ENCODE data around the gene KLHL14. TPM values are rescaled to one million over a fixed set of nuclear protein-coding genes. Genes with fewer than 3 reads are reported as not detected.

KLHL14 gene
- total and polyA plus RNA-seq, 2 donors (not counting 3 experiments of a cell fraction or from before 2014, with no cell fraction given), result not detected

GRCh38 chr18:32773382-32773712, 524 bp upstream of the KLHL14 start:
- CTCF ChIA-PET, result interaction anchor here (2.5 kb wide), 1 partner anchor 58 kb away, joined by 9 read pairs; no protein-coding TSS in a partner anchor

DNA sequence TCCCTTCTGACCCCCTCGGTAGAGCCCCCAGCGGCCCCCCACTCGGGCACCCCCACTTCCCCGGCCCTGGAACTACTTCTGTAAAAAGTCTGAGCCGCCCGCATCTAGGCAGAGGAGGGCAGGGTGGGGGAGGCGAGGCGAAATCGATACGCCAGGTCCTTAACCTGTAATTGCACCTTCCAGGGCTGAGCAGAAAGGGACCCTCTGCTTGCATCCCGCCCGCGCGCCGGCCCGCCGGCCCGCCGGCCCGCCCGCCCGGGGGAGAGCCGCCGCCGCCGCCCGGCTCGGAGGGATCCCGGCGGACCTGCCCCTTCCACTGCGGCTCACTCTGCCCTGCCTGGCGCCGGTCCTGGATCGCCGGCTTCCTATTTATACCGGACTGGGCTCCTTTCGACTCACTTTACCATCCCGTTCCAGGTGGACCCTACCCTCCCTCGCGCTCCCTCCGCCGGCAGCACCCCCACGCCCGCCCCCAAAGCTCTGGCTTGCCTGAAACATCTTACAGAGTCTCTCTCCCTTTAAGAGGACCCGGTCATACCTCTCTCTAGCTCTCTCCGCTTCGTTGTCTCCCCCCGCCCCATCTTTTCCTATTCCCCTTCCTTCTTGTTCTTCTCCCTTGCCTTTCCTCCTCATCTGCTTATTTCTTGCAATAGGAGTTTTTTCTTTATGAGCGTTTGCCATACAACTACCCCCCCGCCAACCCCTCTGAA, 797 bp downstream of the KLHL14 start:
- BruUV-seq (replicated peaks), result no TSS peak
- TF ChIP-seq MAX (IDR thresholded peaks at IDR 0.05; ENCODE audit: insufficient read depth, insufficient read length) (no peak), JUN (IDR thresholded peaks at IDR 0.05; ENCODE audit: borderline replicate concordance, insufficient read depth, insufficient read length, low read depth) (no peak), CTCF (IDR thresholded peaks at IDR 0.05; ENCODE audit: extremely low read depth in 1 of 2, insufficient read depth in 1 of 2, low read depth in 1 of 2, low read length in 2 of 2) (no peak), POLR2A (IDR thresholded peaks at IDR 0.05; ENCODE audit: low read depth, low read length) (no peak), POLR2AphosphoS5 (IDR thresholded peaks at IDR 0.05; ENCODE audit: insufficient read depth, low read depth, low read length) (no peak), FOS (IDR thresholded peaks at IDR 0.05; ENCODE audit: borderline replicate concordance, insufficient read depth, low read length) (no peak), MYC (IDR thresholded peaks at IDR 0.05; ENCODE audit: low read depth, low read length) (no peak), EZH2 (IDR thresholded peaks at IDR 0.05; ENCODE audit: borderline replicate concordance, low read depth, low read length, severe bottlenecking) (no peak)
- ChIA-PET CTCF (interaction anchor here (1.1 to 2.5 kb wide), 2 partner anchors 57 to 430 kb away, joined by 3 to 9 read pairs; no protein-coding TSS in a partner anchor), POLR2A (no interaction called here)
- Histone ChIP-seq H3K36me3 (ENCODE audit: control insufficient read depth in 2 of 2, extremely low read depth in 1 of 2, insufficient read depth in 2 of 2, low read length in 2 of 2) (no peaks in the 10 kb centered on the region), H4K20me1 (replicated peaks; ENCODE audit: control insufficient read depth, extremely low read depth, insufficient read depth, low read length) (no peaks in the 10 kb centered on the region), H3K27ac (ENCODE audit: insufficient read depth, low read depth, low read length) (no peak overlapping the region), H2AFZ (ENCODE audit: low read depth, low read length) (peak overlapping the region; percentile 54), H3K4me1 (ENCODE audit: control insufficient read depth, extremely low read depth, insufficient read depth, low read length) (peaks cover 13% of the 10 kb centered on the region), H3K4me2 (ENCODE audit: insufficient read depth, low read length) (no peak overlapping the region), H3K4me3 (replicated peaks in 1 of 3; ENCODE audit: insufficient read depth in 1 of 3, low read depth in 1 of 3, low read length in 3 of 3) (peak overlapping the region in 1 of 3 experiments; percentile 20), H3K9ac (replicated peaks; ENCODE audit: extremely low read depth, insufficient read depth, low read length) (no peak overlapping the region), H3K9me1 (replicated peaks; ENCODE audit: control insufficient read depth, extremely low read depth, insufficient read depth, low read length) (no peaks in the 10 kb centered on the region), H3K79me2 (ENCODE audit: control insufficient read depth, insufficient read depth, low read length) (no peaks in the 10 kb centered on the region), H3K9me3 (replicated peaks; ENCODE audit: control insufficient read depth, insufficient read depth, low read length) (no peaks in the 10 kb centered on the region), H3K27me3 (ENCODE audit: control insufficient read depth in 2 of 2, insufficient read depth in 2 of 2, low read length in 2 of 2) (peaks cover 40 to 51% of the 10 kb centered on the region in 2 experiments)
- intact Hi-C loops (cut with micrococcal nuclease), result loop anchor here (2.0 to 5.0 kb wide), 2 partner anchors 150 to 413 kb away; no protein-coding TSS in a partner anchor
- dilution Hi-C loops (cut with MboI; ENCODE audit: extremely low pct_ligation_motif_present, low sequenced_read_pairs), result no loop called here
- FAIRE-seq (no peak), DNase-seq (ENCODE audit: low read depth, low spot score) (no peak)

More at GRCh38 chr18:32773382-32773712, 524 bp upstream of the KLHL14 start:
- no TSS peak for BruUV-seq (replicated peaks)
- dilution Hi-C loops (cut with MboI; ENCODE audit: extremely low pct_ligation_motif_present, low sequenced_read_pairs) (no loop called here), intact Hi-C loops (cut with micrococcal nuclease) (loop anchor here (2.0 to 5.0 kb wide), 2 partner anchors 149 to 411 kb away; no protein-coding TSS in a partner anchor)
- H2AFZ ChIP-seq (ENCODE audit: low read depth, low read length), result no peak overlapping the region
- H3K9me1 ChIP-seq (replicated peaks; ENCODE audit: control insufficient read depth, extremely low read depth, insufficient read depth, low read length), result no peaks in the 10 kb centered on the region
- no peak overlapping the region for H3K4me3 ChIP-seq (replicated peaks in 1 of 3; ENCODE audit: insufficient read depth in 1 of 3, low read depth in 1 of 3, low read length in 3 of 3)
- H3K79me2 ChIP-seq (ENCODE audit: control insufficient read depth, insufficient read depth, low read length), result no peaks in the 10 kb centered on the region
- no peak overlapping the region for H3K27ac ChIP-seq (ENCODE audit: insufficient read depth, low read depth, low read length)
- H3K4me2 ChIP-seq (ENCODE audit: insufficient read depth, low read length), result no peak overlapping the region
- H4K20me1 ChIP-seq (replicated peaks; ENCODE audit: control insufficient read depth, extremely low read depth, insufficient read depth, low read length), result no peaks in the 10 kb centered on the region
- peaks cover 13% of the 10 kb centered on the region for H3K4me1 ChIP-seq (ENCODE audit: control insufficient read depth, extremely low read depth, insufficient read depth, low read length)
- DNase-seq (ENCODE audit: low read depth, low spot score) (no peak), FAIRE-seq (no peak)
- no peak for TF ChIP-seq FOS (IDR thresholded peaks at IDR 0.05; ENCODE audit: borderline replicate concordance, insufficient read depth, low read length)
- TF ChIP-seq EZH2 (IDR thresholded peaks at IDR 0.05; ENCODE audit: borderline replicate concordance, low read depth, low read length, severe bottlenecking), result no peak
- no peak for TF ChIP-seq MAX (IDR thresholded peaks at IDR 0.05; ENCODE audit: insufficient read depth, insufficient read length)
- no peak for TF ChIP-seq POLR2A (IDR thresholded peaks at IDR 0.05; ENCODE audit: low read depth, low read length)
- peaks cover 41 to 44% of the 10 kb centered on the region in 2 experiments for H3K27me3 ChIP-seq (ENCODE audit: control insufficient read depth in 2 of 2, insufficient read depth in 2 of 2, low read length in 2 of 2)
- H3K9ac ChIP-seq (replicated peaks; ENCODE audit: extremely low read depth, insufficient read depth, low read length), result no peak overlapping the region
- no peaks in the 10 kb centered on the region for H3K36me3 ChIP-seq (ENCODE audit: control insufficient read depth in 2 of 2, extremely low read depth in 1 of 2, insufficient read depth in 2 of 2, low read length in 2 of 2)
- H3K9me3 ChIP-seq (replicated peaks; ENCODE audit: control insufficient read depth, insufficient read depth, low read length), result no peaks in the 10 kb centered on the region
- POLR2A ChIA-PET, result no interaction called here
